Pancreas (tissue), 10 donors: Measurements from ENCODE around the gene FAM81A. TPM values are rescaled to one million over a fixed set of nuclear protein-coding genes. Genes with fewer than 3 reads are reported as not detected.

Source experiments
- ATAC-seq, 4 donors: fragments of 200-7000 bp; cut with Tn5 transposase; one replicate each; pipeline versions ENCODE4 v1.8.0 to v1.9.1; 2020; ENCODE audit warnings: mild to moderate bottlenecking in 4 of 4, moderate library complexity in 4 of 4
- DNase-seq, 6 donors: peaks; one replicate each; pipeline ENCODE4 v3.0.0-alpha.2; 2020
- FAIRE-seq: peaks from 2 replicates; lab custom pipeline; 2012; peaks lifted over from hg19 to GRCh38; lab: Jason Lieb, UNC
- H3K27ac ChIP-seq, 4 donors: fragments of 200-600 bp; sonication (generic); 1 replicate in 3 of 4; 2 replicates in 1 of 4; pipeline versions ENCODE4 v1.5.0 to v1.8.0; 2020
- H3K27me3 ChIP-seq, 4 donors: fragments of 200-600 bp; one replicate each; pipeline ENCODE4 v1.8.0; 2021
- H3K36me3 ChIP-seq, 3 donors: fragments of 200-600 bp; sonication (generic) in 1 of 3; one replicate each; pipeline versions ENCODE4 v1.5.0 to v1.8.0; 2020 to 2021
- H3K4me1 ChIP-seq, 3 donors: fragments of 200-600 bp; one replicate each; pipeline ENCODE4 v1.8.0; 2021
- H3K4me3 ChIP-seq, 4 donors: fragments of 200-600 bp; sonication (generic) in 2 of 4; one replicate each; pipeline versions ENCODE4 v1.5.0 to v1.8.0; 2020 to 2021
- H3K9me3 ChIP-seq, 4 donors: fragments of 200-600 bp; one replicate each; pipeline ENCODE4 v1.8.0; 2021
- CTCF ChIP-seq, 4 donors: fragments of 200-600 bp; sonication (generic) in 3 of 4; IDR thresholded peaks; one replicate each; pipeline versions ENCODE4 v1.5.0 to v1.8.0; 2021; ENCODE audit warnings: antibody characterized with exemption in 4 of 4
- WGBS, 2 donors: extraction: QIAGEN DNeasy Blood & Tissue Kit; methylation state at CpG; one replicate each; pipeline ENCODE4 v1.1.7; 2013; 5-methylcytosine and 5-hydroxymethylcytosine counted together
- intact Hi-C, 3 donors: fragments of 100-400 bp; cut with DNase I; formaldehyde crosslinking; loops; one replicate each; pipeline versions ENCODE4 v1.11.1 to v1.14.2; 2022
- polyA plus RNA-seq, 2 donors: library from polyadenylated mRNA; stranded (reverse); fragments of 200-250 nt; gene quantifications; one replicate each; pipeline ENCODE4 v1.2.3, GENCODE V29; 2013
- total RNA-seq, 6 donors: library from RNA; stranded (reverse); fragmentation: NEBNext Ultra II Directional in 4 of 6; extraction: Animal tissue kit (Norgen Biotek cat#: 25700) in 4 of 6; gene quantifications; one replicate each; pipeline versions ENCODE4 v1.2.1 to v1.2.4, GENCODE V29; 2021 to 2023
- donor health status: healthy with polysubstance abuse.
- donor health status: DM: no; HTN: no; CAD: no; lungs with moderate emphysema.
- donor health status: DM: no; HTN: no; CAD: no.
- donor health status: control.
- donor health status: control.
- donor health status: Bipolar disorder and iron deficiency.
- donor health status: DM: yes; HTN: yes; CAD: no.
- donor health status: DM: no; HTN: no; CAD: no.
- donor health status: DM: no; HTN: no; CAD: no.
- donor health status: DM: yes; HTN: yes; CAD: no.

The FAM81A gene
- total and polyA plus RNA-seq, 8 donors = 0.34 to 2.2 (median 0.62) TPM

- no peaks in the 10 kb centered on the region for H3K36me3 ChIP-seq
- H3K9me3 ChIP-seq = no peaks in the 10 kb centered on the region
- H3K4me3 ChIP-seq = no peak overlapping the region
- ATAC-seq = no peak
- H3K27me3 ChIP-seq = no peaks in the 10 kb centered on the region
- intact Hi-C loops = no loop called here
- TF ChIP-seq CTCF (IDR thresholded peaks at IDR 0.05) = no peak
- no peaks in the 10 kb centered on the region for H3K4me1 ChIP-seq
- H3K27ac ChIP-seq = no peak overlapping the region
- no peak for FAIRE-seq
- WGBS, 2 donors = 88 to 93% methylated on average over 6 of the region's 6 CpGs
- no peak for DNase-seq
Measured at GRCh38 chr15:59571606-59572005, 133.6 kb downstream of the FAM81A start.

Other genes starting within 250 kb of the FAM81A start
- gene LDHAL6B, start 231.3 kb upstream of the FAM81A start, total RNA-seq = not detected
- not detected for gene LDHAL6B, start 231.3 kb upstream of the FAM81A start, polyA plus RNA-seq
- 10 to 100 TPM; 19.2 to 81.1 (median 29.1) TPM for gene MYO1E, start 65.3 kb upstream of the FAM81A start, total RNA-seq
- gene MYO1E, start 65.3 kb upstream of the FAM81A start, polyA plus RNA-seq = 1 to 10 TPM; 7.8 to 10.0 TPM
- gene GCNT3, start 173.6 kb downstream of the FAM81A start, total RNA-seq = 1 to 10 TPM; 1.2 to 8.6 (median 2.5) TPM
- gene GCNT3, start 173.6 kb downstream of the FAM81A start, polyA plus RNA-seq = 1 to 10 TPM in 1 of 2 donors, under 1 TPM in 1; 0.27 to 2.5 TPM
- gene GTF2A2, start 219.3 kb downstream of the FAM81A start, total RNA-seq = 10 to 100 TPM; 16.8 to 39.1 (median 32.5) TPM
- gene GTF2A2, start 219.3 kb downstream of the FAM81A start, polyA plus RNA-seq = 10 to 100 TPM; 33.5 to 62.5 TPM